Adrenal gland (tissue), 5 donors: Measurements from ENCODE around the gene SERPINA6.

Source experiments
- CTCF ChIP-seq, 6 experiments: fragments of 450-650 bp in 4 of 6; fragments of 200-600 bp in 2 of 6; sonication (generic) in 1 of 6; IDR thresholded peaks; 1 replicate in 5 of 6; 2 replicates in 1 of 6; pipeline versions ENCODE4 v1.5.1 to v1.8.0; 2016 to 2021; ENCODE audit warnings: antibody characterized with exemption in 6 of 6, mild to moderate bottlenecking in 2 of 6, moderate library complexity in 1 of 6
- POLR2A ChIP-seq, 2 donors: fragments of 450-650 bp; IDR thresholded peaks; one replicate each; pipeline ENCODE4 v1.6.1; 2017; ENCODE audit warnings: antibody characterized with exemption in 2 of 2, mild to moderate bottlenecking in 2 of 2, moderate library complexity in 1 of 2
- donor health status: DM: no; HTN: no; CAD: no.

- TF ChIP-seq CTCF (IDR thresholded peaks at IDR 0.05), result no peak
- TF ChIP-seq POLR2A (IDR thresholded peaks at IDR 0.05), result no peak
Measured at GRCh38 chr14:94356379-94357056, 33.4 kb upstream of the SERPINA6 start.
